GM11168 (cell line): Measurements from ENCODE around the gene F2RL3.
"Not testable (repeated sequence)": the region's sequence is repeated elsewhere in the genome, so short reads cannot be mapped to it uniquely, and the experiment has no call there.

Source experiments
- in situ Hi-C: fragments of 300-500 bp; cut with MboI; formaldehyde crosslinking; loops from one replicate; pipeline ENCODE4 v1.12.0; 2022; ENCODE audit warnings: low sequenced_read_pairs; ENCODE audit not compliant: unreplicated experiment

Gene F2RL3

GRCh38 chr19:16874250-16874977, 14.4 kb upstream of the F2RL3 start:
- in situ Hi-C loops: no loop called here

GRCh38 chr19:16874978-16875299, 13.9 kb upstream of the F2RL3 start:
- in situ Hi-C loops: not testable (repeated sequence)

DNA sequence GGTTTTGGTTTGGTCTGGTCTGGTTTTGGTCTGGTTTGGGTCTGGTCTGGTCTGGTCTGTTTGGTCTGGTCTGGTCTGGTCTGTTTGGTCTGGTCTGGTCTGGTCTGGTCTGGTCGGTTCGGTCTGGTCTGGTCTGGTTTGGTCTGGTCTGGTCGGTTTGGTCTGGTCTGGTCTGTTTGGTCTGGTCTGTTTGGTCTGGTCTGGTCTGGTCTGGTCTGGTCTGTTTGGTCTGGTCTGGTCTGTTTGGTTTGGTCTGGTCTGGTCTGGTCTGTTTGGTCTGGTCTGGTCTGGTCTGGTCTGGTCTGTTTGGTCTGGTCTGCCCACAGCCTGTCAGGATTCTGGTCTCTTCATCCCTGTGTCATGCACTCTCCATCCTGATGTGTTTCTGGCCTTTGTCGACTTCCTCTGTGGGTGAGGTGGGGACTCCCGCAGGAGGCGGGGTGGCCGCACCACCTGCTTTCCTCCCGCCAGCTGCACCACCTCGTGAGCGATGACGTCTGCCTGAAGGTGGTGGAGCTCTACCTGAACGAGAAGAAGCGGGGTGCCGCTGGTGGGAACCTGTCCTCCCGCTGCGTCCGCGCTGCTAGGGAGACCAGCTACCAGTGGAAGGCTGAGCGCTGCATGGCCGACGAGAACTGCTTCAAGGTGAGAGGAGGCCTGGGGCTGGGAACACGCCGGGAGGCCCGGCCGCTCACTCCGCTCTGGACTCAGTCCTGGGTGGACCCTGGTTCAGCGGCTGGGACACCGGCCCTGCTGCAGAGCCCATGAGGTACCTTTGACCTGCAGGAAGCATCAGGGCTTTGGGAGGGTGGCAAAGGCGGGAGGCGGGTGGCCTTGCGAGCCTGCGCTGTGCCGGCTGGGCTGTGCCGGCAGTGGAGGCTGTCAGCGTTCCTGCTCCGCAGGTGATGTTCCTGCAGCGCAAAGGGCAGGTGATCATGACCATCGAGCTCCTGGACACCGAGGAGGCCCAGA, 12.9 kb upstream of the F2RL3 start:
- in situ Hi-C loops: no loop called here

GRCh38 chr19:16876904-16877361, 11.9 kb upstream of the F2RL3 start:
- in situ Hi-C loops: no loop called here

- in situ Hi-C loops: no loop called here
Measured at GRCh38 chr19:16877581-16877980, 11.2 kb upstream of the F2RL3 start.

DNA sequence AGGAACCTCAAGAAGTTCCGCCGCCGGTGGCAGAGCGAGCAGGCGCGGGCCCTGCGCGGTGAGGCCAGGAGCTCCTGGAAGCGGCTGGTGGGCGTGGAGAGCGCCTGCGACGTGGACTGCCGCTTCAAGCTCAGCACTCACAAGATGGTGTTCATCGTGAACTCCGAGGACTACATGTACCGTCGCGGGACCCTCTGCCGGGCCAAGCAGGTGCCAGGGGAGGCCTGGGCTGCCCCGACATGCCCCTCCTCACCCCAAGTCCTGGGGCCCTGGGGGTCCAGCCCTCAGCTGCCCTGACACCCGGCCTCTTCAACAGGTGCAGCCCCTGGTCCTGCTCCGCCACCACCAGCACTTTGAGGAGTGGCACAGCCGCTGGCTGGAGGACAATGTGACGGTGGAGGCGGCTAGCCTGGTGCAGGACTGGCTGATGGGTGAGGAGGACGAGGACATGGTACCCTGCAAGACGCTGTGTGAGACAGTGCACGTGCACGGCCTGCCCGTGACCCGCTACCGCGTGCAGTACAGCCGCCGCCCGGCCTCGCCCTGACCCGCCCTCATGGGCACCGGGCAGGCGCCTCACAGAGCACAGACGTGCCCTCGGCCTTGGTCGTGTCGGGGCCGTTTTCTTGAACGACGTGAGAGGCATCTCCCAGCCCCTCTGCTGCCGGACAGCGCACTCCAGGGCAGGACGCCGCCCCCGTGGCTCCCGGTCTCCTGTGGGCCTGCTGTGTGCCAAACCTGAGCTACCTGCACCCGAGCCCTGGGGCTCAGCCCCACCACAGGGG, 10.4 kb upstream of the F2RL3 start:
- in situ Hi-C loops: no loop called here

DNA sequence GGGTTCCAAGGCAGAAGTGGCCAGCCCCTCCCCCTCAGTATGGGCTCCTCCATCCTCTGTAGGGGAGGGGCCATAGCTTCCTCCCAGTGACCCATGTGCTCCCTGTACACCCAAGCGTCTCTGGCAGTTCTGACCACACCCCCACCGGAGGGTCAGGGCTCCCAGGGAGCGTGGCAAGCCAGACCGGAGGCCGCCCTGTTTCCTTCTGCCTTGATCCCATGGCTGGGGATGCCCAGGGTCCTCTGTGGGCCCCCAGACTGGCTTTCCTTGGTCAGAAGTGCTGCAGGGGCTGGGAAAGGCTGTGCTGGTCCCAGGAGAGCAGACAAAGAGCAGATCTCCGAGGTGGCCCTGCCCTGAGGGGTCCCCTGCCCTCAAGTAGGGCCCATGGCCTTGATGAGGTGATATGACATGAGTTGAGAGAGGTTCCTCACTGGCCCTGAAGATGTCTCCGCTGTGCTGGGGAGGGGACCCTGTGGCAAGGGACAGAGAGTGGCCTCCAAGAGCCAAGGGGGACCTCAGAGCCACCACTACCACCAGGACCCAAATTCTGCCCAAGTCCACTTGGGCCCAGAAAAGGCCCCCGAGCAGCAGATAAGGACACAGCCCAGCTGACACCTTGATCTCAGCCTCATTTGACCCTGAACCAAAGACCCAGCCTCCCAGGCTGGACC, 7.8 kb upstream of the F2RL3 start:
- in situ Hi-C loops: no loop called here

GRCh38 chr19:16882146-16882545, 6.7 kb upstream of the F2RL3 start:
- in situ Hi-C loops: no loop called here

DNA sequence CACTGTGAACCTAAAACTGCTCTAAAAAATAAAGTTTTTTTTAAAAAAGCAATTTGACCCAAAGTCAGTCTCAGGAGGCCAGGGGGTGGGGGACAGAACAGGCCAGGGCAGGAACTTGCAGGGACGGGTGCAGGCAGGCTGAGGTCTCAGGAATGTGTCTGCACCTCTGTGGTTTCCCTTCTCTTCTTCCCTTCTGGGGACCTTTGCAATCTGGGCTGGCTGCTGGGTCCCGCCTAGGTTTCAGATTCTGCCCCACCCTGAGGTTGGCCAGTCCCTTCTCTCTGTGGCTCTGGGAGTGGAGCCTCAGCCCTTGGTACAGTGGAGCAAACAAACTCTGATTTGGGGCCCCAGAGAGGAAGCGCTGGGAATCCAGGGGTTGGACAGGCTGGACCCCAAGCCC, 5.3 kb upstream of the F2RL3 start:
- in situ Hi-C loops: no loop called here

GRCh38 chr19:16885166-16885565, 3.6 kb upstream of the F2RL3 start:
- in situ Hi-C loops: no loop called here

DNA sequence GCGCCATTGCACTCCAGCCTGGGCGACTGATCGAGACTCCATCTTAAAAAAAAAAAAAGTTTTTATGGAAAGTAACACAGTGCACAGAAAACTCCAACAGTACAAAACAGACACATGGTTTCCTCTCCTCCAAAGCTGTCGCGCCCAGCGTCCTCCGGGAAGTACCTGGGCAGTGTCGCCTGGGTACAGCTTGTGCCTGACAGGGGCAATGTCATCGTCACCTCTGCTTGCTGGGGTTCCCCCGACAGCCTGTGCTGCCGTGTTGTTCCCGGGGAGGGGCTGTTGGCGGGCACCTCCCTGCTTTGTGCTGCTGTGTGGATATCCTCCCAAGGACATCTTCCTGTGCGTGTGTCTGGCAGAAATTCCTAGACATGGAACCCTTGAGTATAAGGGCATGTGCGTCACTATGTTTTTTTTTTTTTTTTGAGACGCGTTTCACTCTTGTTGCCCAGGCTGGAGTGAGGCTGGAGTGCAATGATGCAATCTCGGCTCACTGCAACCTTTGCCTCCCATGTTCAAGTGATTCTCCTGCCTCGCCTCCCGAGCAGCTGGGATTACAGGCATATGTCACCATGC, 2.4 kb upstream of the F2RL3 start:
- in situ Hi-C loops: no loop called here

DNA sequence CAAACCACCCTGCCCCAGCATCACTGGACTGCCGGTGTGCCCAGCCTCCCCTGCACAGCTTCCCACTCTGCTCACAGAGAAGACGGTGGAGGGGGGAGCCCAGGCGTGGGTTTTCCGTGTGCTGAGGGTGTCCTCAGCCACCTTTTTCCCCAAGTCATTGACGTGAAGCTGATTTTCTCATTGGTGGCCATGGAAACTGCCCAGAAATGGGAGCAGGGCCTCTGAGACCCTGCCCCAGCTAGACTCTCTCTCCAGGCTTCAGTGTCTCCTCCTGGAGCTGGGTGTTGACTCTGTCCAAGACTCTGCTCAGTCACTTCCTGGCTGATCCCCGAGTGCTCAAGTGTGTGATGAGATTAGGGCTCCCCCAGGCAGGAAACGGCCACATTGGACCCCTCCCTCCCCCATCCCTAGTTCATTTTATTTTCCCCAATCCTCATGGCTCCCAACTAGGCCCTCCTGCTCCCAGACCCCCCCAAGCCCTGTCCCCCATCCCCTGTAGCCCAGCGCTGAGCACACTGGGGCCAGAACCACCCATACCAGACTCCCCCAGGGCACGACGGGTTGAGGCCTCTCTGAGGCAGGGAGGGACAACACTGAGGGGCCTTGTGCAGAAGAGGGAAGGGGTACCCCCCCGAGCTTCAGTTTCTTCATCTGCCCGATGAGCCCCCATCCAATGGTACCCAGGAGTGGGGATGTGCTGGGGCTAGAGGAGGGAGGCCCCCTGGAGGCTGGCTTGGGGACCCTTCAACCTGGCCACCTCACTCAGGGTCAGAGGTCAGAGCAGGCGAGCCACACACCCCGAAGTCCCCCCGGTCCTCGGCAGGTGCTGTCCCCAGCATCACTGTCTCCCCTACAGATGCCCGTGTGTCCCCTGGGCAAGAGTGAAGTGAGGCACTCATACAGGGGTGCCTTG, 1.2 kb upstream of the F2RL3 start:
- in situ Hi-C loops: no loop called here

GRCh38 chr19:16889366-16889882, 625 bp downstream of the F2RL3 start:
- in situ Hi-C loops: no loop called here

DNA sequence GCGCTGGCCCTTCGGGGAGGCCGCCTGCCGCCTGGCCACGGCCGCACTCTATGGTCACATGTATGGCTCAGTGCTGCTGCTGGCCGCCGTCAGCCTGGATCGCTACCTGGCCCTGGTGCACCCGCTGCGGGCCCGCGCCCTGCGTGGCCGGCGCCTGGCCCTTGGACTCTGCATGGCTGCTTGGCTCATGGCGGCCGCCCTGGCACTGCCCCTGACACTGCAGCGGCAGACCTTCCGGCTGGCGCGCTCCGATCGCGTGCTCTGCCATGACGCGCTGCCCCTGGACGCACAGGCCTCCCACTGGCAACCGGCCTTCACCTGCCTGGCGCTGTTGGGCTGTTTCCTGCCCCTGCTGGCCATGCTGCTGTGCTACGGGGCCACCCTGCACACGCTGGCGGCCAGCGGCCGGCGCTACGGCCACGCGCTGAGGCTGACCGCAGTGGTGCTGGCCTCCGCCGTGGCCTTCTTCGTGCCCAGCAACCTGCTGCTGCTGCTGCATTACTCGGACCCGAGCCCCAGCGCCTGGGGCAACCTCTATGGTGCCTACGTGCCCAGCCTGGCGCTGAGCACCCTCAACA, 1.2 kb downstream of the F2RL3 start:
- in situ Hi-C loops: no loop called here

GRCh38 chr19:16890461-16891184, 1.8 kb downstream of the F2RL3 start:
- in situ Hi-C loops: no loop called here

GRCh38 chr19:16891696-16892382, 3.0 kb downstream of the F2RL3 start:
- in situ Hi-C loops: no loop called here

- in situ Hi-C loops: no loop called here
Measured at GRCh38 chr19:16892436-16892835, 3.6 kb downstream of the F2RL3 start.
